IMR-90 (cell line): ENCODE measurements around the gene ERC2. TPM values are rescaled to one million over a fixed set of nuclear protein-coding genes. Genes with fewer than 3 reads are reported as not detected.
A peak's percentile ranks its signal among the peaks of the same experiment; 100 is the strongest.

Source experiments
- ATAC-seq: fragments of 200-7000 bp; cut with Tn5 transposase; 2 replicates; pipeline ENCODE4 v1.9.1; 2020; ENCODE audit warnings: low read depth, mild to moderate bottlenecking, moderate library complexity
- BruUV-seq: library from RNA; stranded (reverse); fragments of 400-500 nt; replicated peaks from 2 replicates; lab custom pipeline; 2021; lab: Mats Ljungman, UMichigan
- CTCF ChIA-PET: fragments of 300-600 bp; formaldehyde crosslinking; extraction: SDS; loops from one replicate; lab custom pipeline; 2021; ENCODE audit warnings: antibody characterized with exemption; lab: Yijun Ruan, JAX
- POLR2A ChIA-PET: fragments of 300-600 bp; sonication (Branson Sonifier 250); formaldehyde crosslinking; loops from one replicate; lab custom pipeline; 2022; ENCODE audit warnings: antibody characterized with exemption; ENCODE audit not compliant: unreplicated experiment; lab: Charles Lee
- DNase-seq: peaks from one replicate; pipeline ENCODE4 v3.0.0; 2013
- H2AFZ ChIP-seq: replicated peaks from 2 replicates; pipeline ENCODE3; 2013; ENCODE audit warnings: low read length, mild to moderate bottlenecking; ENCODE audit not compliant: poor library complexity
- H2AK5ac ChIP-seq: 2 replicates; pipeline ENCODE4 v1.6.1; 2013; ENCODE audit warnings: low read depth, low read length, inconsistent platforms
- H2AK9ac ChIP-seq: replicated peaks from 2 replicates; pipeline ENCODE3; 2013; ENCODE audit warnings: mild to moderate bottlenecking, low read depth, low read length, moderate library complexity; ENCODE audit not compliant: poor library complexity
- H2BK120ac ChIP-seq: 2 replicates; pipeline ENCODE4 v1.6.1; 2013; ENCODE audit warnings: low read depth, low read length, inconsistent platforms
- H2BK15ac ChIP-seq: 3 replicates; pipeline ENCODE4 v1.6.1; 2013; ENCODE audit warnings: low read depth, low read length, inconsistent platforms
- H2BK20ac ChIP-seq: 2 replicates; pipeline ENCODE4 v1.6.1; 2013; ENCODE audit warnings: low read depth, mild to moderate bottlenecking, inconsistent platforms, low read length, moderate library complexity
- H2BK5ac ChIP-seq: 2 replicates; pipeline ENCODE4 v1.6.1; 2013; ENCODE audit warnings: mild to moderate bottlenecking, low read depth, low read length, inconsistent platforms; ENCODE audit not compliant: poor library complexity, severe bottlenecking
- H3K14ac ChIP-seq: replicated peaks from 2 replicates; pipeline ENCODE4 v1.6.1; 2013; ENCODE audit warnings: low read depth, low read length, inconsistent platforms
- H3K18ac ChIP-seq: 2 replicates; pipeline ENCODE4 v1.6.1; 2013; ENCODE audit warnings: low read depth, low read length, control low read depth
- H3K23ac ChIP-seq: 2 replicates; pipeline ENCODE4 v1.6.1; 2013; ENCODE audit warnings: low read depth, low read length, inconsistent platforms
- H3K27ac ChIP-seq: 2 replicates; pipeline ENCODE4 v1.5.1; 2013; ENCODE audit warnings: mild to moderate bottlenecking, control low read depth, low read length; ENCODE audit not compliant: insufficient read depth
- H3K27me3 ChIP-seq: 2 replicates; pipeline ENCODE4 v1.6.1; 2013; ENCODE audit warnings: low read length; ENCODE audit not compliant: control insufficient read depth, insufficient read depth
- H3K36me3 ChIP-seq: 2 replicates; pipeline ENCODE4 v1.6.1; 2013; ENCODE audit warnings: low read length, mixed read lengths; ENCODE audit not compliant: control insufficient read depth, insufficient read depth
- H3K4ac ChIP-seq: 2 replicates; pipeline ENCODE4 v1.6.1; 2013; ENCODE audit warnings: low read depth, low read length, inconsistent platforms
- H3K4me1 ChIP-seq: 2 replicates; pipeline ENCODE4 v1.6.1; 2013; ENCODE audit warnings: low read length, mixed read lengths; ENCODE audit not compliant: control insufficient read depth, insufficient read depth
- H3K4me2 ChIP-seq: 2 replicates; pipeline ENCODE4 v1.6.1; 2013; ENCODE audit warnings: low read depth, mild to moderate bottlenecking, control low read depth, low read length, moderate library complexity
- H3K4me3 ChIP-seq: 2 replicates; pipeline ENCODE4 v1.5.1; 2013; ENCODE audit warnings: low read depth, mild to moderate bottlenecking, control low read depth, low read length, moderate library complexity; ENCODE audit not compliant: insufficient read depth
- H3K56ac ChIP-seq: 2 replicates; pipeline ENCODE4 v1.6.1; 2013; ENCODE audit warnings: low read length, inconsistent platforms; ENCODE audit not compliant: insufficient read depth; ENCODE audit errors: extremely low read depth
- H3K79me1 ChIP-seq, 2 experiments: 2 replicates each; pipeline ENCODE4 v1.6.1; 2013; ENCODE audit warnings: low read length in 2 of 2, inconsistent platforms in 1 of 2, low read depth in 1 of 2
- H3K9ac ChIP-seq: 2 replicates; pipeline ENCODE4 v1.6.1; 2013; ENCODE audit warnings: low read depth, low read length, control low read depth
- H3K9me1 ChIP-seq: 2 replicates; pipeline ENCODE4 v1.6.1; 2013; ENCODE audit warnings: low read length, inconsistent platforms; ENCODE audit not compliant: insufficient read depth
- H3K9me3 ChIP-seq: 2 replicates; pipeline ENCODE4 v1.6.1; 2013; ENCODE audit warnings: low read length; ENCODE audit not compliant: control insufficient read depth, insufficient read depth
- H4K20me1 ChIP-seq: 2 replicates; pipeline ENCODE4 v1.6.1; 2013; ENCODE audit warnings: low read length, inconsistent platforms; ENCODE audit not compliant: insufficient read depth
- H4K5ac ChIP-seq: 2 replicates; pipeline ENCODE4 v1.6.1; 2013; ENCODE audit warnings: mild to moderate bottlenecking, low read depth, low read length, control low read depth
- H4K8ac ChIP-seq, 2 experiments: 2 replicates each; pipeline ENCODE4 v1.6.1; 2013; ENCODE audit warnings: low read depth in 2 of 2, low read length in 2 of 2, control low read depth in 1 of 2, inconsistent platforms in 1 of 2
- H4K91ac ChIP-seq: 2 replicates; pipeline ENCODE4 v1.6.1; 2013; ENCODE audit warnings: low read depth, low read length, inconsistent platforms; ENCODE audit not compliant: insufficient read depth
- CEBPB ChIP-seq: IDR thresholded peaks from 2 replicates; pipeline ENCODE4 v1.6.1; 2012; ENCODE audit warnings: low read depth, low read length, improper control_type of control experiment
- CHD1 ChIP-seq: IDR thresholded peaks from 2 replicates; pipeline ENCODE4 v1.6.1; 2012; ENCODE audit warnings: low read depth, low read length, improper control_type of control experiment
- MAFK ChIP-seq: IDR thresholded peaks from 2 replicates; pipeline ENCODE4 v1.6.1; 2012; ENCODE audit warnings: low read depth, low read length, improper control_type of control experiment
- MXI1 ChIP-seq: IDR thresholded peaks from 2 replicates; pipeline ENCODE4 v1.6.1; 2012; ENCODE audit warnings: low read depth, mild to moderate bottlenecking, low read length, moderate library complexity, borderline replicate concordance
- NFE2L2 ChIP-seq: fragments of 150-350 bp; IDR thresholded peaks from 2 replicates; pipeline ENCODE4 v1.6.1; 2016; ENCODE audit warnings: low read depth, mild to moderate bottlenecking, low read length
- POLR2A ChIP-seq: IDR thresholded peaks from 2 replicates; pipeline ENCODE4 v1.6.1; 2012; ENCODE audit warnings: mild to moderate bottlenecking, low read depth, low read length
- RAD21 ChIP-seq: IDR thresholded peaks from 2 replicates; pipeline ENCODE4 v1.6.1; 2012; ENCODE audit warnings: low read length, improper control_type of control experiment
- SMC3 ChIP-seq: fragments of 150-350 bp; IDR thresholded peaks from 2 replicates; pipeline ENCODE4 v1.6.1; 2016; ENCODE audit warnings: low read depth, mild to moderate bottlenecking, antibody characterized with exemption, low read length, moderate library complexity
- WGBS, 2 experiments: methylation state at CpG; one replicate each; pipeline versions ENCODE4 v1.1.5 to v1.1.7; 2013; ENCODE audit warnings: missing lambda C conversion rate in 2 of 2; ENCODE audit not compliant: insufficient read length in 1 of 2; ENCODE audit errors: extremely low coverage in 2 of 2; 5-methylcytosine and 5-hydroxymethylcytosine counted together
- dilution Hi-C: fragments of 300-500 bp; cut with HindIII; formaldehyde crosslinking; loops from one replicate; pipeline ENCODE4 v1.14.3; 2018; ENCODE audit warnings: low sequenced_read_pairs; ENCODE audit not compliant: unreplicated experiment
- in situ Hi-C: fragments of 300-500 bp; cut with MboI; formaldehyde crosslinking; loops from 3 replicates; pipeline ENCODE4 v1.14.3; 2019; ENCODE audit warnings: low sequenced_read_pairs, inconsistent platforms, mixed read lengths
- intact Hi-C: fragments of 100-400 bp; cut with micrococcal nuclease; formaldehyde crosslinking; loops from 2 replicates; pipeline ENCODE4 v1.10.0; 2022
- polyA plus RNA-seq, 3 experiments: library from polyadenylated mRNA; depleted of rRNA; stranded (reverse); fragments of >200 nt; gene quantifications; 2 replicates each; pipeline ENCODE4 v1.2.3, GENCODE V29; 2012; ENCODE audit warnings: low replicate concordance in 1 of 3
- total RNA-seq: library from RNA; depleted of rRNA; stranded (reverse); fragments of >200 nt; gene quantifications from 2 replicates; pipeline ENCODE4 v1.2.3, GENCODE V29; 2012
- TF ChIP-seq, protein P1 (sequence below): fragments of 150-350 bp; IDR thresholded peaks from 2 replicates; pipeline ENCODE4 v1.6.1; 2016; ENCODE audit warnings: low read depth, mild to moderate bottlenecking, low read length, moderate library complexity, borderline replicate concordance
- TF ChIP-seq, protein P2 (sequence below): fragments of 150-350 bp; IDR thresholded peaks from 2 replicates; pipeline ENCODE4 v1.6.1; 2017; ENCODE audit warnings: mild to moderate bottlenecking, antibody characterized with exemption, low read length, low read depth

ERC2 gene
- total and polyA plus RNA-seq, 2 of the 4 experiments (the other 2 are of a cell fraction), result 0.17 to 0.18 TPM

DNA sequence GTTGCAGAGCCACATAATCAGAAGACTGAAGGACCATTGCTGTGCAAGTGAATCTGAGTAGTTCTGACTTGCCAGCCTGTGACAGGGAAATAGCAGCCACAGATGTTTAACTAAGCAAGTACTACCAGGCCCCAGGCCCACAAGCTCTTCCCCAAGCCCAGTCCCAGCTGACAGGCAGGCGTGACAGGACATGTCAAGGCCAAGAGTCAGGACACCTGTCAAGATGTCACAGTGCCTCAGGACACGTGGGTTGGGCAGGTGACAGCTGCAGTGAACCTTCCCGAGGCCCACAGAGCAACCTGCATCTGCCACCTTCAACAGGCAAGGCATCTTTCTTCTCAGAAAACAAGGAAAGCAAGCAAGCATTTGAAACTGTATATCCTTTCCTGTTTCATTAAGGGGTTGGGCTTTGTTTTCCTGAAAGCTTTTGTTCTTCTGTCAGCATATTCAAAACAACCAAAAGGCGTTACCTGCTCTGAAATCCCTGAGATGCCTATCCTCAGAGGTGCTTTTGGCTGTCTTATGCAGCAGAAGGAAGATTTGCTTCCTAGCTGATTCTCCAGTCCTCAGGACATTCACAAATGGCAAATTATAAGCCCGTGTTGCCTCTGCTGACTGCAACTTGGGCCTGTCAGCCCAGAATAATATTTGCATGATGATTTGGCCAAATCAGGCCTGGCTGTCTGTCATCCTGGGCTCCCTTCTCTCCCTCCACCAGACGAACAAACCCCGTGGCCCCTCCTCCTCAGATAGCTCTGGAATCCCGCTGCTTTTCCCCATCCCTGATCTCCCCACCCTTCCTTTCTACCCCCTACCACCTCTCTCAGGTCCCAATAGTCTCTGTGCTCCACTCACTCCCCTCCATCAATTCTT lies 809.3 kb downstream of the ERC2 start:
- Histone ChIP-seq H3K4me3 (no peak overlapping the region), H2BK15ac (no peak overlapping the region), H4K5ac (no peak overlapping the region), H2AK9ac (no peak overlapping the region), H2BK5ac (no peak overlapping the region), H4K8ac (no peak overlapping the region), H3K27ac (no peak overlapping the region), H3K14ac (no peak overlapping the region), H2BK20ac (no peak overlapping the region), H3K27me3 (no peaks in the 10 kb centered on the region), H3K4ac (no peak overlapping the region), H3K9me3 (no peaks in the 10 kb centered on the region), H3K79me1 (no peaks in the 10 kb centered on the region), H3K4me2 (no peak overlapping the region), H3K18ac (no peak overlapping the region), H2BK120ac (no peak overlapping the region), H4K20me1 (no peaks in the 10 kb centered on the region), H3K9me1 (peaks cover 7% of the 10 kb centered on the region; the same call in 1 of the 2 replicates), H2AFZ (peak overlapping the region; percentile 44), H2AK5ac (peak overlapping the region; percentile 5; the same call in 1 of the 2 replicates), H3K4me1 (peaks cover 4% of the 10 kb centered on the region; the same call in 1 of the 2 replicates), H3K56ac (no peak overlapping the region), H3K9ac (no peak overlapping the region), H3K23ac (no peak overlapping the region), H4K91ac (peak overlapping the region; percentile 38; the same call in 1 of the 2 replicates), H3K36me3 (no peaks in the 10 kb centered on the region)
- POLR2A ChIA-PET, result no interaction called here
- TF ChIP-seq, protein P1, sequence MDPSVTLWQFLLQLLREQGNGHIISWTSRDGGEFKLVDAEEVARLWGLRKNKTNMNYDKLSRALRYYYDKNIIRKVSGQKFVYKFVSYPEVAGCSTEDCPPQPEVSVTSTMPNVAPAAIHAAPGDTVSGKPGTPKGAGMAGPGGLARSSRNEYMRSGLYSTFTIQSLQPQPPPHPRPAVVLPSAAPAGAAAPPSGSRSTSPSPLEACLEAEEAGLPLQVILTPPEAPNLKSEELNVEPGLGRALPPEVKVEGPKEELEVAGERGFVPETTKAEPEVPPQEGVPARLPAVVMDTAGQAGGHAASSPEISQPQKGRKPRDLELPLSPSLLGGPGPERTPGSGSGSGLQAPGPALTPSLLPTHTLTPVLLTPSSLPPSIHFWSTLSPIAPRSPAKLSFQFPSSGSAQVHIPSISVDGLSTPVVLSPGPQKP, result no peak
- TF ChIP-seq RAD21, result no peak
- no peak for TF ChIP-seq CHD1
- TF ChIP-seq POLR2A, result no peak
- TF ChIP-seq, protein P2, sequence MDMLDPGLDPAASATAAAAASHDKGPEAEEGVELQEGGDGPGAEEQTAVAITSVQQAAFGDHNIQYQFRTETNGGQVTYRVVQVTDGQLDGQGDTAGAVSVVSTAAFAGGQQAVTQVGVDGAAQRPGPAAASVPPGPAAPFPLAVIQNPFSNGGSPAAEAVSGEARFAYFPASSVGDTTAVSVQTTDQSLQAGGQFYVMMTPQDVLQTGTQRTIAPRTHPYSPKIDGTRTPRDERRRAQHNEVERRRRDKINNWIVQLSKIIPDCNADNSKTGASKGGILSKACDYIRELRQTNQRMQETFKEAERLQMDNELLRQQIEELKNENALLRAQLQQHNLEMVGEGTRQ, result no peak
- no peak for TF ChIP-seq NFE2L2
- TF ChIP-seq MXI1, result no peak
- no peak for TF ChIP-seq MAFK
- TF ChIP-seq CEBPB, result no peak
- TF ChIP-seq SMC3, result no peak
- no peak for ATAC-seq
- BruUV-seq, result no TSS peak
- no peak for DNase-seq
- in situ Hi-C loops, result no loop called here
- dilution Hi-C loops, result no loop called here
- CTCF ChIA-PET, result no interaction called here
- intact Hi-C loops, result no loop called here
- WGBS, 2 experiments, result 56% methylated on average over 5 of the region's 8 CpGs; no CpG with 5 or more reads in 1 of the 2 experiments
